Effector memory CD8-positive, alpha-beta T cell (primary cell): ENCODE measurements around the gene TYMP.
A peak's percentile ranks its signal among the peaks of the same experiment; 100 is the strongest.

ENCODE experiments used
- ATAC-seq: fragments of 150-1000 bp; cut with Tn5 transposase; replicated peaks from 2 replicates; pipeline ENCODE4 v1.10.0; 2021; ENCODE audit warnings: mild to moderate bottlenecking, moderate library complexity
- DNase-seq, 3 experiments: peaks; one replicate each; pipeline ENCODE4 v3.0.0; 2021
- H3K27ac Mint-ChIP-seq, 2 donors: one replicate each; pipeline ENCODE4 v1.8.0; 2022; ENCODE audit warnings: mild to moderate bottlenecking in 2 of 2, mixed read lengths in 2 of 2, moderate library complexity in 2 of 2
- H3K27me3 Mint-ChIP-seq, 2 donors: one replicate each; pipeline ENCODE4 v1.8.0; 2022; ENCODE audit warnings: mixed read lengths in 2 of 2
- H3K36me3 Mint-ChIP-seq: one replicate; pipeline ENCODE4 v1.8.0; 2022; ENCODE audit warnings: mild to moderate bottlenecking, moderate library complexity, mixed read lengths; ENCODE audit not compliant: insufficient read depth
- H3K4me1 Mint-ChIP-seq, 2 donors: one replicate each; pipeline ENCODE4 v1.8.0; 2022; ENCODE audit warnings: low read depth in 2 of 2, mixed read lengths in 2 of 2
- H3K4me3 Mint-ChIP-seq, 2 donors: one replicate each; pipeline ENCODE4 v1.8.0; 2022; ENCODE audit warnings: mild to moderate bottlenecking in 2 of 2, mixed read lengths in 2 of 2, moderate library complexity in 2 of 2
- H3K9me3 Mint-ChIP-seq, 2 donors: one replicate each; pipeline ENCODE4 v1.8.0; 2022; ENCODE audit warnings: mixed read lengths in 2 of 2

The TYMP gene

DNA sequence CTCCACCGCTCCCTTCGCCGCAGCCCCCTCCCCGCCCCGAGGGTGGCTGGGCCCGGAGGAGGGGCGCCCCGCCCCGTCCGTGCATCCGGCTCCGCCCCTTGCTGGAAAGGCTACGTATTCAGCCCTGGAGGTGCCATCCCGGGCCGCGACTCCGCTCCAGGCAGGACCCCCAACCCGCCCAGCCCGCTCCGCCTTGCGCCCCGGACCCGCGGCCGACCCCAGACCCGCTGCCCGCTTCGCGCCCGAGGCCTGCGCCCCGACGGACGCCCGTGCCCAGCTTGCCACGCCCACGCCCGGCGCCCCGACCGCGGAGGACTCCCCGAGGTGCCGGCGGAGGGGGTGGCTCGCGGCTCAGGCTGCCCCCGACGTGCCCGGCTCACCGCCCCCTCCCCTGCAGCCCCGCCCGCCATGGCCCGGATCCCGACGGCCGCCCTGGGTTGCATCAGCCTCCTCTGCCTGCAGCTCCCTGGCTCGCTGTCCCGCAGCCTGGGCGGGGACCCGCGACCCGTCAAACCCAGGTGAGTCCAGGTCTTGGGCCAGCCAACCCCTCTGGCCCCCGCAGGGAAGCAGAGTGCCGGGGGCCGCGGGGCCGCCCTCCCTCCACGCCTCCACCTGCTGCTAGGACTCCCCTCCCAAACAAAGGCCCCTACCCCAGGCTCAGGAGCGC, 48.2 kb downstream of the TYMP start, which contains the start of gene ADM2:
Gene ADM2 (plus strand): TSS at position 104 of the 667 bp plus-strand sequence. CDS start 305 bp downstream, at position 409.
- Mint-ChIP-seq H3K4me1 (peaks cover 0 to 6% of the 10 kb centered on the region in 2 donors), H3K36me3 (peaks cover 5% of the 10 kb centered on the region), H3K27me3 (peaks cover 6 to 19% of the 10 kb centered on the region in 2 donors), H3K4me3 (peak within 1 kb of the TSS; percentile 72 to 75), H3K27ac (no peak within 1 kb of the TSS), H3K9me3 (no peaks in the 10 kb centered on the region)
- peak; percentile 85 for ATAC-seq
- DNase-seq: peak; percentile 42 to 56 (median 46)

DNA sequence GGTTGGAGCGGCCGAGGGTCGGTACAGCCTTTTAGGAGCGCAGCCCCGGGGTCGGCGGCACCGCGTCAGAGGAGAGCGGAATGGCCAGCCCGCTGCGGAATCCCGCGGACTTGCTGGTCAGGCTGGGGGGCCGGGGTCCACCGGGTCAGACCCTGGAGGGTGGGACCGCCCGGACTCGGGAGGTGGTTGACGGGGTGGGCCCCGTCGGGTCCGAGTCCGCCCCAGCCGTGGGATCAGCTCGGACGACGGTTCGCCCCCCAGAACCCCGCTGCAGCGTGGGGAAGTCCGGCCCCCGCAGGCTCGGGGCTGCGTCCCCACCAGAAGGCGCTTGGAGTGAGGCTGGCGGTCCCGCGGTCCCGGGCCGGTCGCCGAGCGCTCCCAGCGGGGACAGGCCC, 48.8 kb downstream of the TYMP start:
- ATAC-seq: no peak

DNA sequence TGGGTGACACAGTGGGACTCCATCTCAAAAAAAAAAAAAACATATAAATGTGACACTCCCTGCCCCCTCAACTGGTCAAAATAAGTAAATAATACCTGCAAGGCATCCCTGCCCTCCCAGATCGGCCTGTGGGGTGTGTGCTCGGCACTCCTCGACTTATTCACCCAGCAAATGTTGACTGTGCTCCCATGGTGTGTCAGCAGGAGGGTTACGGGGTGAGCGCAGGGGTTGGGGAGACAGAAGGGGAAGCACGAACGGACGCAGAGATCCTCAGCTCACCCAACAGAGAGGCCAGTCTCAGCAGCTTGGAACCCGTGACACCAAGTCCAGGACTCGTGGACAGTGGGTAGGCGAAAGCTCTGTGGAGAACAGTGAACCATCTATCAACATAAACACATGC, 50.1 kb downstream of the TYMP start:
- DNase-seq (no peak), ATAC-seq (no peak)
- H3K4me3 Mint-ChIP-seq: peak overlapping the region; percentile 72 to 75
- peaks cover 0 to 10% of the 10 kb centered on the region in 2 donors for H3K4me1 Mint-ChIP-seq
- H3K27ac Mint-ChIP-seq: no peak overlapping the region
- peaks cover 0 to 6% of the 10 kb centered on the region in 2 donors for H3K27me3 Mint-ChIP-seq
- peaks cover 6% of the 10 kb centered on the region for H3K36me3 Mint-ChIP-seq
- no peaks in the 10 kb centered on the region for H3K9me3 Mint-ChIP-seq

More for the DNA sequence above, 48.8 kb downstream of the TYMP start:
- Mint-ChIP-seq H3K27ac (no peak overlapping the region), H3K9me3 (no peaks in the 10 kb centered on the region), H3K27me3 (peaks cover 2 to 14% of the 10 kb centered on the region in 2 donors), H3K4me3 (peak overlapping the region; percentile 72 to 75), H3K4me1 (peaks cover 0 to 6% of the 10 kb centered on the region in 2 donors), H3K36me3 (peaks cover 6% of the 10 kb centered on the region)
- DNase-seq: no peak

- Mint-ChIP-seq H3K4me3 (no peak overlapping the region), H3K27ac (no peak overlapping the region), H3K36me3 (peaks cover 12% of the 10 kb centered on the region), H3K4me1 (peaks cover 14 to 22% of the 10 kb centered on the region in 2 donors), H3K9me3 (no peaks in the 10 kb centered on the region), H3K27me3 (peaks cover 0 to 6% of the 10 kb centered on the region in 2 donors)
- DNase-seq: no peak
- ATAC-seq: no peak
Measured at GRCh38 chr22:50477923-50478322, 51.9 kb downstream of the TYMP start.

DNA sequence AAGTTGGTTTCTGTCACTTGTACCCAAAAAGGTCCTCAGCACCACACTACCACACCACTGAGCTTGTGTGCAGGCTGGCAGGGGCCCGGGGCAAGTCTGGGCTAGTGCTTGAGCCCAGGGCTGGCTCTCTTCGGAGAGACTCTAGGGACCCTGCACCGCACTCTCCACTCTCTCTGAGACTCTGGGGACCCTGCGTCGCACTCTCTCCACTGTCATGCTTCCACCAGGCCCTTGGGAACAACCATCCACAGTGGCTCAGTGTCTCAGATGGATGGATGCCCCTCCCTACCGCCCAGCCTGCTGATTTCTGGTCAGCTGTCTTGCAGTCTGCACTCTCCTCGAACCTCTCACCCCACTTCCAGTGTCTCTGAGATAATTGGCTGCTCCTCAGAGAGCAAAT, 52.9 kb downstream of the TYMP start:
- ATAC-seq (no peak), DNase-seq (no peak)
- H3K27me3 Mint-ChIP-seq: peaks cover 0 to 6% of the 10 kb centered on the region in 2 donors

More for the DNA sequence above, 52.9 kb downstream of the TYMP start:
- peaks cover 16 to 31% of the 10 kb centered on the region in 2 donors for H3K4me1 Mint-ChIP-seq
- H3K9me3 Mint-ChIP-seq: no peaks in the 10 kb centered on the region
- H3K36me3 Mint-ChIP-seq: peaks cover 11% of the 10 kb centered on the region
- peak overlapping the region; percentile 65 to 75 for H3K27ac Mint-ChIP-seq
- H3K4me3 Mint-ChIP-seq: peak overlapping the region; percentile 57 to 69
